COLO829 (cell line): ENCODE data around the gene CIAPIN1.
A peak's percentile ranks its signal among the peaks of the same experiment; 100 is the strongest.

Experiments
- DNase-seq: peaks from one replicate; pipeline ENCODE4 v3.0.0; 2012; ENCODE audit warnings: low spot score

CIAPIN1 gene

GRCh38 chr16:57476546-57477410 is 29.6 kb upstream of the CIAPIN1 start:
- DNase-seq, result no peak

- DNase-seq, result no peak
Observed at GRCh38 chr16:57475711-57476339, 28.6 kb upstream of the CIAPIN1 start.

GRCh38 chr16:57474671-57475661 is 27.8 kb upstream of the CIAPIN1 start:
- DNase-seq, result no peak

- DNase-seq, result no peak
Observed at GRCh38 chr16:57473906-57474305, 26.7 kb upstream of the CIAPIN1 start.

- no peak for DNase-seq
Observed at GRCh38 chr16:57473176-57473840, 26.1 kb upstream of the CIAPIN1 start.

- DNase-seq, result no peak
Observed at GRCh38 chr16:57472665-57473060, 25.5 kb upstream of the CIAPIN1 start.

GRCh38 chr16:57471852-57472664 is 24.9 kb upstream of the CIAPIN1 start:
- DNase-seq, result no peak

- no peak for DNase-seq
Observed at GRCh38 chr16:57471209-57471608, 24.0 kb upstream of the CIAPIN1 start.

- DNase-seq, result no peak
Observed at GRCh38 chr16:57470711-57471110, 23.5 kb upstream of the CIAPIN1 start.

- no peak for DNase-seq
Observed at GRCh38 chr16:57469917-57470470, 22.8 kb upstream of the CIAPIN1 start.

GRCh38 chr16:57469046-57469445 is 21.9 kb upstream of the CIAPIN1 start:
- DNase-seq, result no peak

GRCh38 chr16:57468346-57468745 is 21.2 kb upstream of the CIAPIN1 start:
- no peak for DNase-seq

- no peak for DNase-seq
Observed at GRCh38 chr16:57464523-57464922, 17.3 kb upstream of the CIAPIN1 start.

GRCh38 chr16:57462978-57463362 is 15.8 kb upstream of the CIAPIN1 start:
- DNase-seq, result no peak

- DNase-seq, result peak; percentile 68
Observed at GRCh38 chr16:57462209-57462977, 15.2 kb upstream of the CIAPIN1 start, which contains the start of gene POLR2C. Gene POLR2C, plus strand, starts transcription at chr16:57462679. Its CDS starts 46 bp downstream, at chr16:57462725.

- no peak for DNase-seq
Observed at GRCh38 chr16:57452021-57452420, 4.8 kb upstream of the CIAPIN1 start.

GRCh38 chr16:57446531-57447185 is 527 bp downstream of the CIAPIN1 start:
- peak; percentile 16 for DNase-seq

GRCh38 chr16:57445510-57445909 is 1.7 kb downstream of the CIAPIN1 start:
- DNase-seq, result no peak

- no peak for DNase-seq
Observed at GRCh38 chr16:57444711-57445110, 2.5 kb downstream of the CIAPIN1 start.
